Measurements from ENCODE around the gene NEDD8. TPM values are rescaled to one million over a fixed set of nuclear protein-coding genes. Genes with fewer than 3 reads are reported as not detected.
A peak's percentile ranks its signal among the peaks of the same experiment; 100 is the strongest.

Gene NEDD8
- total and polyA plus RNA-seq, 8 donors: 162 to 219 (median 200) TPM

GRCh38 chr14:24194873-24195185 is 37.3 kb downstream of the NEDD8 start:
- Histone ChIP-seq H3K27ac (peak overlapping the region; percentile 98), H3K36me3 (peaks cover 0 to 32% of the 10 kb centered on the region in 2 donors), H3K9me3 (no peaks in the 10 kb centered on the region), H3K27me3 (no peaks in the 10 kb centered on the region), H3K4me3 (peak overlapping the region; percentile 95 to 98), H3K4me1 (peaks cover 16 to 44% of the 10 kb centered on the region in 2 donors)
- no peak for TF ChIP-seq CTCF (IDR thresholded peaks at IDR 0.05)
- DNase-seq (no peak), ATAC-seq (peak; percentile 1)
- intact Hi-C loops (cut with DNase I): no loop called here

GRCh38 chr14:24194186-24194872 is 37.8 kb downstream of the NEDD8 start:
- intact Hi-C loops (cut with DNase I): no loop called here
- Histone ChIP-seq H3K4me3 (peak overlapping the region; percentile 95 to 98), H3K9me3 (no peaks in the 10 kb centered on the region), H3K27me3 (no peaks in the 10 kb centered on the region), H3K36me3 (peaks cover 0 to 36% of the 10 kb centered on the region in 2 donors), H3K27ac (peak overlapping the region in 1 of 2 donors; percentile 98), H3K4me1 (peaks cover 16 to 47% of the 10 kb centered on the region in 2 donors)
- DNase-seq (no peak), ATAC-seq (no peak)
- no peak for TF ChIP-seq CTCF (IDR thresholded peaks at IDR 0.05)

- DNase-seq: no peak
- Histone ChIP-seq H3K9me3 (no peaks in the 10 kb centered on the region), H3K36me3 (peaks cover 0 to 36% of the 10 kb centered on the region in 2 donors), H3K27ac (no peak overlapping the region), H3K4me3 (no peak overlapping the region), H3K27me3 (no peaks in the 10 kb centered on the region), H3K4me1 (peaks cover 19 to 51% of the 10 kb centered on the region in 2 donors)
- no peak for TF ChIP-seq CTCF (IDR thresholded peaks at IDR 0.05)
- intact Hi-C loops (cut with DNase I): no loop called here
- ATAC-seq: no peak
These were observed 39.2 kb downstream of the NEDD8 start for GRCh38 chr14:24192933-24193332.

- intact Hi-C loops (cut with DNase I): no loop called here
- peaks cover 0 to 56% of the 10 kb centered on the region in 2 donors for H3K36me3 ChIP-seq
- DNase-seq (no peak), ATAC-seq (no peak)
- no peak overlapping the region for H3K27ac ChIP-seq
- H3K27me3 ChIP-seq: no peaks in the 10 kb centered on the region
- H3K4me3 ChIP-seq: no peak overlapping the region
- H3K9me3 ChIP-seq: no peaks in the 10 kb centered on the region
- peaks cover 14 to 43% of the 10 kb centered on the region in 2 donors for H3K4me1 ChIP-seq
- TF ChIP-seq CTCF (IDR thresholded peaks at IDR 0.05): no peak
These were observed 41.8 kb downstream of the NEDD8 start for GRCh38 chr14:24190416-24190815.

- peaks cover 12 to 37% of the 10 kb centered on the region in 2 donors for H3K4me1 ChIP-seq
- intact Hi-C loops (cut with DNase I): no loop called here
- H3K9me3 ChIP-seq: no peaks in the 10 kb centered on the region
- DNase-seq (no peak), ATAC-seq (no peak)
- TF ChIP-seq CTCF (IDR thresholded peaks at IDR 0.05): no peak
- H3K27ac ChIP-seq: peak overlapping the region in 1 of 2 donors; percentile 73
- peaks cover 0 to 66% of the 10 kb centered on the region in 2 donors for H3K36me3 ChIP-seq
- no peaks in the 10 kb centered on the region for H3K27me3 ChIP-seq
- H3K4me3 ChIP-seq: no peak overlapping the region
These were observed 42.7 kb downstream of the NEDD8 start for GRCh38 chr14:24189460-24189859.
